NCI-H345 treated with DMSO at 0.1 percent for 48 hours (cell line): ENCODE data around the gene HBD.

Experiments
- DNase-seq: peaks from one replicate; lab custom pipeline; 2025; ENCODE audit not compliant: unreplicated experiment; lab: John Stamatoyannopoulos, UW

The HBD gene

DNA sequence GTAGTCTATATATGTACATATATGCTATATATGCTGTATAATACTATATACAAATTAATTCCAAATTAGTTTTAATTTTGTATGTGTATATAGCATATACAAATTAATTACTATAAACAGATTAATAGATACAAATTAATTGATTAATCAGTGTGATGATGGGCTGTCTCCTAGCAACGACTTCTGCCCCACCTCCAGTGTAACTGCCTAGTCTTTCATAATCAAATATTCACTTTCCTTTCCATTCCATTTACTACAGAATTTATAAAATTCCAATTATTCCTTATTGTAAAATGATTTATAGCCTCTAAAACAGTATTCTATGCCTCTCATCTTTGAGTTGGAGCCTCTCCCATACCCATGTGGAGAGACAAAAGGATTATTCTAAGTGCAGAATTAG, 976 bp downstream of the HBD start:
- no peak for DNase-seq

DNA sequence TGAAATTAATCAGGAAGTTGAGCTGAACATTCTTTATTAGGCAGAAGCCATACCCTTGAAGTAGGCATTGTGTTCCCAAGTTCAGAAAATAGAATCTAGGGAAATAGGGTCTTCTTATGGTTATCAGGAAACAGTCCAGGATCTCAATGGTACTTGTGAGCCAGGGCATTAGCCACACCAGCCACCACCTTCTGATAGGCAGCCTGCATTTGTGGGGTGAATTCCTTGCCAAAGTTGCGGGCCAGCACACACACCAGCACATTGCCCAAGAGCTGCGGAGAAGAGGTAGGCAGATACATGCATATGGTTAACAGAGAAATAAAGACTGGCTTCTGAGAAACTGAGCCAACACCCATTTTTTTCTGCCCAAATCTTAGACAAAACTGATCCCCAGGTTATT, 1.5 kb downstream of the HBD start:
- DNase-seq, result no peak

GRCh38 chr11:5232176-5232575, 2.1 kb downstream of the HBD start:
- DNase-seq, result no peak

GRCh38 chr11:5231111-5231510, 3.2 kb downstream of the HBD start:
- no peak for DNase-seq

GRCh38 chr11:5230266-5230665, 4.0 kb downstream of the HBD start:
- DNase-seq, result no peak

DNA sequence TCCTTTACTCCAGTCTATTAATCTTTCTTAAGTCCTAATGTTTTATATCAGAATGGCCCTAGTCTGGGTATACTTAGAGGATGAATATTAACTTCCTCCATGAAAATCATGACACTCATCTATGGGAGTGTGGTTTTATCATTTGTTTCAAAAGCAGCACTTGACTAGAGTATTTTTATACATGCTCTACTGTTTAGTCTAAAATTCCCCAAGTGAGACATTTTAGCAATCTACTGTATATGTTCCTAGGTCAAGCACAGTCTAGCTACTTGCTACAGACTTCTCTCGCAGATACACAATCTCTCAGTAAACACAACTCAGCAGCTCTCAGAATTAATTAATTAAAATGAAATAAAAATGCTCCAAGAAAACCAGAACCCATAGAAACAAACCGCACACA, 4.5 kb downstream of the HBD start:
- no peak for DNase-seq

GRCh38 chr11:5229356-5229755, 4.9 kb downstream of the HBD start:
- DNase-seq, result no peak

DNA sequence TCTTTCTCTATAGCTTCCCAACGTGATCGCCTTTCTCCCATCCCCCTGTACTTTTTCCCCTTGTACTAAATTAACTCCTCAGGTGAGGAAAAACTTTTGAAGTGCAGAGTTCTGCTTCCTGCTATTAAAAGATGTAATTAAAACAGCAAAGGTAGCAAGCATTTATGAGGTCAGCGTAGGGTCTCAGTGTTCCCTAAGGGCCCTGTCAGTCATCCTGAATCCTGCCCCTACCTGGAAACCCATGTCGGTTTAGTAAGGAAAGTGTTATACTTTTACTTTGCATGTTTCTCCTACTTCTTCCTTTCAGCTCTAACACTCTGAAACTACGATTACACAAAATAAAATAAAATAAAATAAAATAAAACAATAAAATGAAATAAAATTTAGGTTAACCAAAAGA, 6.2 kb downstream of the HBD start:
- no peak for DNase-seq

DNA sequence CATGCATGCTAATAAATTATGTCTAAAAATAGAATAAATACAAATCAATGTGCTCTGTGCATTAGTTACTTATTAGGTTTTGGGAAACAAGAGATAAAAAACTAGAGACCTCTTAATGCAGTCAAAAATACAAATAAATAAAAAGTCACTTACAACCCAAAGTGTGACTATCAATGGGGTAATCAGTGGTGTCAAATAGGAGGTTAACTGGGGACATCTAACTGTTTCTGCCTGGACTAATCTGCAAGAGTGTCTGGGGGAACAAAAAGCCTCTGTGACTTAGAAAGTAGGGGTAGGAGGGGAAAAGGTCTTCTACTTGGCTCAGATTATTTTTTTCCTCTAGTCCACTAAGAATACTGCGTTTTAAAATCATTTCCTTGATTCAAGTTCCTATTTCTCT, 6.6 kb downstream of the HBD start:
- no peak for DNase-seq

GRCh38 chr11:5226732-5227310, 7.5 kb downstream of the HBD start, which contains the start of gene HBB:
Gene HBB, minus strand, starts transcription at chr11:5227071. Its CDS starts 50 bp downstream, at chr11:5227021.
- peak; percentile 82 for DNase-seq

DNA sequence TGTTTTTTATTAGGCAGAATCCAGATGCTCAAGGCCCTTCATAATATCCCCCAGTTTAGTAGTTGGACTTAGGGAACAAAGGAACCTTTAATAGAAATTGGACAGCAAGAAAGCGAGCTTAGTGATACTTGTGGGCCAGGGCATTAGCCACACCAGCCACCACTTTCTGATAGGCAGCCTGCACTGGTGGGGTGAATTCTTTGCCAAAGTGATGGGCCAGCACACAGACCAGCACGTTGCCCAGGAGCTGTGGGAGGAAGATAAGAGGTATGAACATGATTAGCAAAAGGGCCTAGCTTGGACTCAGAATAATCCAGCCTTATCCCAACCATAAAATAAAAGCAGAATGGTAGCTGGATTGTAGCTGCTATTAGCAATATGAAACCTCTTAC, 8.8 kb downstream of the HBD start:
- no peak for DNase-seq

- DNase-seq, result no peak
Observed at GRCh38 chr11:5224538-5225479, 9.5 kb downstream of the HBD start.

- no peak for DNase-seq
Observed at GRCh38 chr11:5223686-5224085, 10.6 kb downstream of the HBD start.

GRCh38 chr11:5223146-5223545, 11.1 kb downstream of the HBD start:
- DNase-seq, result no peak

- DNase-seq, result no peak
Observed at GRCh38 chr11:5210376-5210885, 23.9 kb downstream of the HBD start.

DNA sequence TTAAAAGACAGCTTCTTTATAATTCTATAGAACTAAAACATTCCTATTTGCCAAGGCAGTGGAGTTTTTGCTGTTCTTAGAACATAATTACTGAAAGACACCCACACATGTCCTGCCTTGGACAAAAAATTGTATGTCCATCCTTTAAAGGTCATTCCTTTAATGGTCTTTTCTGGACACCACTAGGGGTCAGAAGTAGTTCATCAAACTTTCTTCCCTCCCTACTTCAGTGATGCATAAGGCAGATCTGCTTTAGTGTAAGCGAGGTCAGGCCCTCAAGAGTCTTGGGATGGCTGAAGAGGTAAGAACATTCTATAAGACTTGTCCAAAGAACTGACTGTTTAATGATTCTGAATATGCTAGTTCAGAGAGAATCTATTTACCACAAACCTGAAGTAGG, 29.5 kb downstream of the HBD start:
- DNase-seq, result no peak

DNA sequence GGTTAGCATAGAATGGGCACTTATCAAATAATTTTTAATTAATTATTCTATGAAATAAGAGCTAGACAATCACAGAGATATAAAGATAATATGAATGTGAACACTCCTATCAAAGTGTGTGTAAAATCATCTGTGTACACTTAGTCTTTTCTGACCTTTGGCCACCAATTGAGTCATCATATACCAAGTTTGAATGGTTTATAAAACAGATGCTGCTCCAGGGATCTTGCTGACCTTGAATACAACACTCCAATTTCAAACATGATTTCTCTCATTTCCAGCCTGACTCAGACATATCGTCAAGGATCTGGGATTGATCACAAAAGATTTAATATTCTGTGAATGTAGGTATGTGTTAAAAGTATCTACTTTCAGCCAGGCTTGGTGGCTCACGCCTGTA, 30.9 kb downstream of the HBD start:
- DNase-seq, result no peak

DNA sequence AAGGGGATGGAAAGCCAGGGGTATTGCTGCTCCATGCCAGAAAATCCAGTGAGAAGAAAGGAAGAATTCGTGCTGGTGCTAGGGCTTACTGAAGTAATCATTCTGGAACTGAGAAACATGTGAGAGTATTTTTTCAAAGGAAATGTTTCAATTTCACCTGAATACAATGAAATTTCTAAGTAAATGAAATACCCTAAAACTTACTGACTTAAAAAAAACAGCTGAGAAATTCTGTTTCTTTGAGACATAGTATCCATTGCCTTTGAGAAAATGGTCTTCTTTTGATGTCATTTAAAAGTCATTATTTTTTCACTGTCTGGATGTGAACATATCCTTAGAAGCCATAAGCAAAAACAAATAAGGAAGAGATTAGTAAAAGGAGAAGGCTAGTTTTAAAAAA, 33.7 kb downstream of the HBD start, which contains the start of gene OR51V1:
OR51V1 (minus strand) TSS at position 101 of the 400 bp plus-strand sequence; CDS start at position 101, 0 bp downstream.
- DNase-seq, result no peak

GRCh38 chr11:5198285-5198684, 36.0 kb downstream of the HBD start:
- no peak for DNase-seq

DNA sequence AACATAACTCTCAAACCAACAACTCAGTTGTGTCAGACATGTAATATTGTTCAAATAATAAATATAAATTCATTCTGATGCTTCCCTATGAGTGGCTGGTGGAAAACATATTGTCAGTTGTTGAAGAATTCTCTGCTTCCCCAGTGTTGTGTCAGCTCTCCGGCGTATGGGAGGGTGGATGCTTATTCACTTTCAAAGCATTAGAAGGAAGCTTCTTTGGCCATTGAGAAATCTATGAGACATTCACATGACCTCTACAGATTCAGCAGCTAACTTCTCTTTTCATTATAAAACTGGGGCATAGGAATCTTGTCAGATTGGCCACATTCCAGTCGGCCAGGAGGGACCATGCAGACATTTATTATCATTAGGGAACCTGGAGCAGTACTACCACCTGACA, 36.7 kb downstream of the HBD start:
- no peak for DNase-seq

DNA sequence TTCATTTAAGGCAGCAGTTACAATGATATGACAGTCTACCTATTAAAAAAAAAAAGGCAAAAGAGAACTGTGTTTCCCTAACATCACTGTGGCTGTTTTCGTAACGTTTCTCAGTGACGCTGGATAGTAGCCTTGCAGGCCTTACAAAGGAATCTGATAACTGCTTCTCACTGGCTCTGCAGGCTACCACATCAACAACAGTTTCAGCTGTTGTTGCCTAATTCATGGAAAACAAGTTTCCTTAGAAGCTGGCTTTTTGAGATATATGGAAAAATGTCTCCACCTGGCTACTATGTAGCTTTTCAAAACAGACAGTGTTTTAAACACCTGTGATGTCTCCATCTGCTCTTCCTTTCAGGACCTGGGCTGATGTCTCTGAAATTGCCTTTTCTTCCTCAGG, 37.6 kb downstream of the HBD start:
- no peak for DNase-seq

DNA sequence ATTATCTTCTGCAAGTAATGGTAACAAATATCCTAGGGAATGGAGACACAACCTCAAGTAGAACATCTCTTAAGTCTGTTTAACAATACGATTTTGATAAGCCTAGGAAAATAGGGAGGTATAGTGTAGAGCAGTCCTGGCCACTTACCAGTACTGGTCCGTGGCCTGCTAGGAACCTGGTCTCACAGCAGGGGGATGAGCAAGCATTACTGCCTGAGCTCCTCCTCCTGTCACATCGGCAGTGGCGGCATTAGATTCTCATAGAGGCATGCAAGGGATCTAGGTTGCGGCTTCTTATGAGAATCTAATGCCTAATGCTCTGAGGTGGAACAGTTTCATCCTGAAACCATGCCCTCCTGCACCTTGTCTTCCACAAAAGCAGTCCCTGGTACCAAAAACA, 38.2 kb downstream of the HBD start:
- no peak for DNase-seq
